ENCODE data around the gene ARHGEF12.

ARHGEF12 gene

GRCh38 chr11:120424185-120424969 lies 88.2 kb downstream of the ARHGEF12 start:
- DNase-seq (ENCODE audit: low spot score) = no peak

- DNase-seq (ENCODE audit: low spot score) = no peak
Observed at GRCh38 chr11:120424970-120425332, 88.7 kb downstream of the ARHGEF12 start.

DNA sequence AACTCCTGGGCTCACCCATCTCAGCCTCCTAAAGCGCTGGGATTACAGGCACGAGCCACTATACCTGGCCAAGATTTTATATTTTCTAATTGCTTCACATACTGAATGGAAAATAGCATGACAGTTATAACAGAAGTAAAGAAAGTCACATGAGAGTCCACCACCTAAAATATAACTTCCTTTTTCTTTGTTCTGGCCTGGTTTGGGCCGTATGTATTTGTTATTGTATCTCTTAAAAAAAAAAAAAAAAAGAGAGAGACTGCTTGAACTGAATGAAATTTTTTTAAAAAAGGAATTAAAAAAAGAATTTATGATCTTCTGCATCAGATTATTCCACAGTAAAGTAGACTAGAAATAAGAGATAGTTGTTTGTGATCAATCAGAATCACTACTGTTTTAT lies 89.3 kb downstream of the ARHGEF12 start:
- DNase-seq (ENCODE audit: low spot score) = no peak

DNA sequence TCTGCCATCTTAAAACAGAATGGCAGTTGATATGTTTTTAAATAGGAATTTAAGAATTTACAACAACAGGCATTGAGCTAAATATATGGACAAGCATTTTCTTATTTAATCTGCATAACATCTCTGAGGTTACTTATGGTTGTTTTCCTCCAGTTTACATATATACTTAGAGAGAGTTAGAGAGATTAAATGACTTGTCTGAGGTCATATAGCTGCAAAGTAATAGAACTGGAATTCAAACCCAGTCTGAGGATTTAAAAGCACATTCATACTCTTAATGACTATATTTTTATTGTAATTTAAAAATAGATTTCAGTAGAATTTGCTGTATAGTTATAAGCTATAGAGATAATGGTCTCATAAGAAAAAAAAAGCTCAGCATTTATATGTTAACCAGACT lies 93.9 kb downstream of the ARHGEF12 start:
- no peak for DNase-seq (ENCODE audit: low spot score)

DNA sequence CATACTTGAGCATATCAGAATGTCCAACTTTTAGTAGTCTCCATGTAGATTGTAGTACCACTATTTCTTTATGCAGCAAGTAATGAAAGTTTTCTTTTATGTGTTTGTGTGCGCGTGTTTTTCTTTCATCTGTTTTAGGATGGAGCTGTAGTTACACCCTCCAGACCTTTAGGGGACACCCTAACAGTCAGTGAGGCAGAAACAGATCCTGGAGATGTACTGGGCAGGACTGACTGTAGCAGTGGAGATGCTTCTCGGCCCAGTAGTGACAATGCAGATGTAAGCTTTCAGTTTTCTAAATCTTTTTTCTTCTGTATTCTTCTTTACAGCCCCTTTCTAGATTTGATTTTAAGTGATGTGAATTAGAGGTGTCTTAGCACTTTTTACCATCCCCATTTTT lies 95.4 kb downstream of the ARHGEF12 start:
- peak; percentile 39 for DNase-seq (ENCODE audit: low spot score)

DNA sequence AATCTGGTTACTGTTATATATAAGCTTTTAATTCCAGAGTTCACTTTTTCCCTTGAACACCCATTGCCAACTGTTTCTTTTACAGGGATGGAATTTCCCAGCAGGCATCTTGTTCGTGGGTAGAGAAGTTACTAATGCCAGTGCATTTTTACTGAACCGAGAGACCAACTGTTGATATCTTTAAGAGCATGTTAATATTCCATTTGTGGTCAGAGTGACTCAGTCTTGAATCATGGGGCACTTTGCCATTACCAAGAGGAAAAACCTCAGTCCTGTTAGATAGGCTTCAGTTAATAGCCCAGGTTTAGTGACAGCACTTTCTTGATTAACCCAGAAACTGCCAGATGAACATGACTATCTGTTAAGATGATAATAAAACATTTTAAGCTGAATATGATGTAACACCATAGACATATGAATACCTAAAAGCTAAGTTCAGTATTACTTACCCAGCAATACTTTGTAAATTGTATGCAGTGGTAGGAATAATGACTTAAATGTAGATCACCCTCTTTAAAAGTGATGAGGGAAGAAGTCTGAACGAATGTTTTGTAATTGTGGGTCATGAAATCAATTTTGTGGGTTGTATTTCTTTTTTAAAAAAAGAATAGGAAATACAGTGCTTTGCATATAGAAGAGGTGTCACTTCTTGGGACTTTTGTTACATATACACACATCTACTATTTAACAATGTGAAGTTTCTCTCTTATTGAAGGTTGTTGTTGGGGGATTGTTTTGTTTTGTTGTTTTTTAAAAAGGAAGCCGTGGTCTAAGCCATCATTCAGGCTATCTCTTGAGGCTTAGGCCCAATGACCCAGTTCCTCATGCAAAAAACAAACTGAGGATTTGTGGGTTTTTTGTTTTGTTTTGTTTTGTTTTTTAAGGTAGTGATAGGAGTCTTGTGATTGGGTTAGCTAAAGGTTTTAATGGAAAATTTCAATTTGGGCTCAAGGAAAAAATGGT lies 96.1 kb downstream of the ARHGEF12 start:
- peak; percentile 19 for DNase-seq (ENCODE audit: low spot score)

- no peak for DNase-seq (ENCODE audit: low spot score)
Observed at GRCh38 chr11:120441592-120441991, 105.4 kb downstream of the ARHGEF12 start.

DNA sequence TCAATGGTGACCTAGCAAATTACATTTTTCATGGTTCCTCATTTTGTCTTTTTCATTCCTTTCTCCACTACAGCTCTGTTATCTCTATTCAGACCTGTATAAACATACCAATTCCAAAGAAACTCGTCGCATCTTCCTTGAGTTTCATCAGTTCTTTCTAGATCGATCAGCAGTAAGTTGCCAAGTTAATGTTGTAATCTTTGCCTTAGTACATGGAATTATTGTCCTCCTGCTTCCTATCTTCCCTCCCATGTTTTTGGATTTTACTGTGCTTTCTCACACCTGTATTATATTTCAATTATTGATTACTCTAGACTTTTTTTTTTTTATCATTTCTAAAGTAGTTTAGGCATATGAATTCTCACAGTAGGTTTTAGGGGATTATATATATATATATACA lies 105.8 kb downstream of the ARHGEF12 start:
- DNase-seq (ENCODE audit: low spot score) = no peak

DNA sequence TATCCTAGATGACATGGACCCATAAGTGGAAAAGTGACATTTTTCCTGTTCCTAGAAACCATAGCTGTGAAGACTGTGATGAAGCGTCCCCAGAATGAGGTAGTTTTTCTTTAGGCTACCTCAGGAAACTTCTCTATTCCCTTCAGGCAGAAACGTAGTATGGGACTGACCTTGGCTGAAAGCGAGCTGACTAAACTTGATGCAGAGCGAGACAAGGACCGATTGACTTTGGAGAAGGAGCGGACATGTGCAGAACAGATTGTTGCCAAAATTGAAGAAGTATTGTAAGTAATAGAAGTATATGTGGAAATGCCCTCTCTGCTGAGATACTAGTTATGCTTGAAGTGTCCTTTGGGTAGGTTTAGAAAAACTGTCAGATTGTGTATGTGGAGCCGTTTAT lies 110.6 kb downstream of the ARHGEF12 start:
- DNase-seq (ENCODE audit: low spot score) = no peak

GRCh38 chr11:120448240-120448639 lies 112.0 kb downstream of the ARHGEF12 start:
- no peak for DNase-seq (ENCODE audit: low spot score)

- DNase-seq (ENCODE audit: low spot score) = no peak
Observed at GRCh38 chr11:120455487-120455886, 119.3 kb downstream of the ARHGEF12 start.

GRCh38 chr11:120457996-120458395 lies 121.8 kb downstream of the ARHGEF12 start:
- no peak for DNase-seq (ENCODE audit: low spot score)

DNA sequence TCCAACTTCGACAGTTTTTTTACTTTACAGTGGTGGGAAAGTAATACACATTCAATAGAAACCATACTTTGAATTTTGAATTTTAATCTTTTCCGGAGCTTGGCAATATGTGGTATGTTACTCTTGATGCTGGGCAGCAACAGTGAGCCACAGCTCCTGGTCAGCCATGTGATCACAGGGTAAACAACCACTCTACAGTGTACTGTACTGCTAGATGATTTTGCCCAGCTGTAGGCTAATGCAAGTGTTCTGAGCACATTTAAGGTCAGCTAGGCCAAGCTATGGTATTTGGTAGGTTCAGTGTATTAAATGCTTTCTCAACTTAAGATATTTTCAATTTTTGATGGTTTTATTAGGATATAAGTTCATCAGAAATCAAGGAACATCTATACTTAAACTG lies 126.6 kb downstream of the ARHGEF12 start:
- DNase-seq (ENCODE audit: low spot score) = no peak

- no peak for DNase-seq (ENCODE audit: low spot score)
Observed at GRCh38 chr11:120465921-120466534, 129.8 kb downstream of the ARHGEF12 start.

- no peak for DNase-seq (ENCODE audit: low spot score)
Observed at GRCh38 chr11:120467627-120468026, 131.4 kb downstream of the ARHGEF12 start.

DNA sequence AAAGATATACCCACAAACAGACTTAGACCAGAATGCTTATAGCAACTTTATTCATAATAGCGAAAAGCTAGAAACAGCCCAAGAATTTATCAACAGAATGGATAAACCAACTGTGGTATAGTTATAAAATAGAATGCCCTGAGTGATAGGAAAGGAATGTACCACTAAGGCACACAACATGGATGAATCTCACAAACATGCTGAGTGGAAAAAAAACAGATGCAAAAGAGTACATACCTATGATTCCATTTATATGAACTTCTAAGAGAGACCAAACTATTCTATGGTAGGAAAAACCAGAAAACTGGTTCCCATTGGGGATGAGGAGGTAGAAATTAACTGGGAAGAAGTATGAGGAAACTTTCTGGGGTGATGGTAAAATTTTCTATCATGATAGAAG lies 134.9 kb downstream of the ARHGEF12 start:
- no peak for DNase-seq (ENCODE audit: low spot score)

GRCh38 chr11:120471994-120472393 lies 135.8 kb downstream of the ARHGEF12 start:
- no peak for DNase-seq (ENCODE audit: low spot score)

GRCh38 chr11:120473503-120473902 lies 137.3 kb downstream of the ARHGEF12 start:
- DNase-seq (ENCODE audit: low spot score) = no peak

DNA sequence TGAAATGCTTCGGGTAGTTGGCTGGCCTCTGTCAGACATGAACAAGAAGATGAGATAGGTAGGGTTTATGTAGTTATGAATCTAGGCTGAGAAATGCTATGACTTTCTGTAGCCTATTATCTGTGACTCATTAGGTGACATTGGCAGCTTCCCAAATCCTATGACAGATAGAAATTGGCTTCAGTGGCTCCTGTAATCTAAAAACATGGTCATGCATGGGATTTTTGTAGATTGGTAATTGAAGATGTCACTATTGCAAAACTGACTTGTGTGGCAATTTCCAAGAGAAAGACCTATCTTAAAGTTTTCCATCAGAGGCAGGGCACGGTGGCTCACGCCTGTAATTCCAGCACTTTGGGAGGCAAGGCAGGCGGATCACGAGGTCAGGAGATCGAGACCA lies 145.9 kb downstream of the ARHGEF12 start:
- DNase-seq (ENCODE audit: low spot score) = no peak

DNA sequence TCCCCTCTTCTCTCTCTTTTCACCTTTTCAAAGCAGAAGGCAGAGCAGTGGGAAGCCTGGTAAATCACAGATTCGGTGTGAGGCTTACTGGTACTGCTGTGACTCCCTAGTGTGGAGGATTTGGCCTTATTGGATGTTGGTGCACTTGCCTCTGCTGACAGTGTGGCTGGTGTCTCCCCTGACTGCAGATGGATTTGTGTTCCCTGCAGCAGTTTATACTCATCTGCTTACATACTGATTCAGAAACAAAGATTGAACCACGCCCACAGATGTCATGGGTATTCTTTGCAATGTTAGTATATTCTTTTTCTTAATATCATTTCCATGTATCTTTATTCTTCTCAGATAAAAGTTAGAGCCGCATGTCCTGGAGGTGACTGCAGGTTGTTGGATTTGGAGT lies 148.5 kb downstream of the ARHGEF12 start:
- no peak for DNase-seq (ENCODE audit: low spot score)

DNA sequence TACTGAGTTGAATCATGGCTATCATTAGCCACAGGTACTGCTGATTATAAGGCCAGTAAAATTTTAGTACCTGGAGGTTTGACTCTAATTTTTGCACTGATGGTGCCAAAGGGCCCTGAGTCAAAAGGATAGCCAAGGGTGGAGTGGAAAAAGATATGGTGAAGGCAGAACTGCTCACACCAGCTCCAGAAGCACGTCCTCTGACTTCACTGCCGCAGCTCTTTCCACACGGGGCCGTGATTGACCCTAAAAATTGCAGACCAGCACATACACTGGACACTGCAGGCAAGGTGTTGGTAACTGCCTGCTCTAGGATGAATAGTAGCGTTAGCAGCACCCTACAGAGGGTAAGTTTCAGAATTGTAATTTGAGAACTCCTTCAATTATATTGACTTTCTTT lies 149.9 kb downstream of the ARHGEF12 start:
- DNase-seq (ENCODE audit: low spot score) = no peak

- no peak for DNase-seq (ENCODE audit: low spot score)
Observed at GRCh38 chr11:120489799-120490198, 153.6 kb downstream of the ARHGEF12 start.

DNA sequence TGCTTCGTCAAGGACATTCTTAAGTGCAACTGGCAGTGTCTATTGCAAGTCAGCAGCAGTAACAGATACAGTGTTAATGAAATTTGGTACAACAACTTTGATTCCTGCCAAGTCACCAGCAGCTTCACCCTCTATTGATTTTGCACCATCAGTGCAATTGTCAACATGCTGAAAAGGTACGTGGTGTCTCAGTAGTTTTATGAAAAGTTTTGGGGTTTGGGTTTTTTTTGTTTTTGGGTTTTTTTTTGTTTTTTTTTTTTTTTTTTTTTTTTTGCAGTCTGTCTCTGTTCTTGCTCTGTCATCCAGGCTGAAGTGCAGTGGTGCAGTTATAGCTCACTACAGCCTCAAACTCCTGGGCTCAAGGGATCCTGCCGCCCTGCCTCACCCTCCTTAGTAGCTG lies 156.3 kb downstream of the ARHGEF12 start:
- DNase-seq (ENCODE audit: low spot score) = no peak

Data from iPS-NIHi11 (cell line).